HepG2 (cell line): ENCODE results near the gene VARS2. TPM values are rescaled to one million over a fixed set of nuclear protein-coding genes. Genes with fewer than 3 reads are reported as not detected.

Experiments
- ATAC-seq: fragments of 200-7000 bp; cut with Tn5 transposase; 3 replicates; pipeline ENCODE4 v1.9.1; 2020; ENCODE audit warnings: mild to moderate bottlenecking, moderate library complexity
- BruUV-seq: library from RNA; stranded (reverse); fragments of 400-500 nt; replicated peaks from 2 replicates; lab custom pipeline; 2021; lab: Mats Ljungman, UMichigan
- CTCF ChIA-PET: fragments of 300-600 bp; formaldehyde crosslinking; extraction: SDS; loops from one replicate; lab custom pipeline; 2021; ENCODE audit warnings: low total read pairs, inconsistent platforms, low intra/inter-chr PET ratio; lab: Yijun Ruan, JAX
- POLR2A ChIA-PET: fragments of 350-600 bp; sonication (Branson Sonifier 250); formaldehyde crosslinking; loops from one replicate; lab custom pipeline; 2020; ENCODE audit warnings: antibody characterized with exemption, inconsistent platforms; lab: Yijun Ruan, JAX
- DNase-seq: peaks from one replicate; pipeline ENCODE4 v3.0.0-alpha.2; 2015; ENCODE audit warnings: low spot score
- FAIRE-seq: peaks from 3 replicates; lab custom pipeline; 2011; peaks lifted over from hg19 to GRCh38; lab: Jason Lieb, UNC
- H2AFZ ChIP-seq: one replicate; pipeline ENCODE4 v1.6.1; 2011; ENCODE audit warnings: low read length, inconsistent platforms
- H3K27ac ChIP-seq: fragments of 300-600 bp; 3 replicates; pipeline ENCODE4 v1.8.0; 2011; ENCODE audit warnings: mixed run types, mild to moderate bottlenecking, mixed read lengths, low read length, inconsistent platforms; ENCODE audit not compliant: insufficient read depth; ENCODE audit errors: extremely low read length
- H3K27me3 ChIP-seq, 2 experiments: fragments of 200-600 bp in 1 of 2; 2 replicates in 1 of 2; 3 replicates in 1 of 2; pipeline versions ENCODE4 v1.6.0 to v1.8.0; 2011; ENCODE audit warnings: low read length in 2 of 2, mild to moderate bottlenecking in 2 of 2, moderate library complexity in 2 of 2, inconsistent platforms in 1 of 2; ENCODE audit not compliant: insufficient read depth in 2 of 2, control insufficient read depth in 1 of 2
- H3K36me3 ChIP-seq, 2 experiments: fragments of 200-600 bp in 1 of 2; replicated peaks in 1 of 2; 2 replicates in 1 of 2; 3 replicates in 1 of 2; pipeline versions ENCODE4 v1.5.1 to v1.8.0; 2011; ENCODE audit warnings: low read length in 2 of 2, inconsistent platforms in 1 of 2; ENCODE audit not compliant: insufficient read depth in 2 of 2, control insufficient read depth in 1 of 2
- H3K4me1 ChIP-seq: 2 replicates; pipeline ENCODE4 v1.5.1; 2012; ENCODE audit warnings: low read length, inconsistent platforms; ENCODE audit not compliant: insufficient read depth
- H3K4me2 ChIP-seq: 2 replicates; pipeline ENCODE4 v1.6.0; 2011; ENCODE audit warnings: low read depth, low read length, inconsistent platforms
- H3K4me3 ChIP-seq, 3 experiments: fragments of 200-600 bp in 1 of 3; sonication (generic), shearing (Covaris generic) in 1 of 3; replicated peaks in 1 of 3; 2 replicates each; pipeline ENCODE4 v1.5.1; 2011 to 2016; ENCODE audit warnings: low read length in 3 of 3, inconsistent platforms in 2 of 3, low read depth in 2 of 3, mild to moderate bottlenecking in 2 of 3, control low read depth in 1 of 3, mixed read lengths in 1 of 3; ENCODE audit not compliant: insufficient read depth in 1 of 3
- H3K79me2 ChIP-seq: one replicate; pipeline ENCODE4 v1.6.1; 2011; ENCODE audit warnings: low read length, inconsistent platforms; ENCODE audit not compliant: insufficient read depth
- H3K9ac ChIP-seq: 2 replicates; pipeline ENCODE4 v1.6.0; 2011; ENCODE audit warnings: mild to moderate bottlenecking, low read depth, low read length, inconsistent platforms; ENCODE audit not compliant: insufficient read depth
- H3K9me3 ChIP-seq: 2 replicates; pipeline ENCODE4 v1.5.1; 2012; ENCODE audit warnings: mild to moderate bottlenecking, low read length
- H4K20me1 ChIP-seq: 2 replicates; pipeline ENCODE4 v1.6.0; 2011; ENCODE audit warnings: inconsistent platforms, mild to moderate bottlenecking, low read length, moderate library complexity; ENCODE audit not compliant: insufficient read depth
- NFKB2 ChIP-seq: sonication (generic); formaldehyde crosslinking; IDR thresholded peaks from 2 replicates; pipeline ENCODE4 v1.4.0; 2020; ENCODE audit warnings: missing genetic modification reagents, borderline replicate concordance
- SOX5 ChIP-seq: IDR thresholded peaks from 2 replicates; pipeline ENCODE4 v1.6.1; 2016; ENCODE audit warnings: borderline replicate concordance
- ZNF101 ChIP-seq: sonication (generic); formaldehyde crosslinking; IDR thresholded peaks from 2 replicates; pipeline ENCODE4 v1.4.0; 2020; ENCODE audit warnings: mild to moderate bottlenecking, low read depth, missing genetic modification reagents, borderline replicate concordance
- ZNF124 ChIP-seq: sonication (generic); formaldehyde crosslinking; IDR thresholded peaks from 2 replicates; pipeline ENCODE4 v1.4.0; 2020; ENCODE audit warnings: missing genetic modification reagents
- ZNF264 ChIP-seq: sonication (generic); formaldehyde crosslinking; IDR thresholded peaks from 2 replicates; pipeline ENCODE4 v1.4.0; 2020; ENCODE audit warnings: missing genetic modification reagents
- ZNF607 ChIP-seq: sonication (generic); formaldehyde crosslinking; IDR thresholded peaks from 2 replicates; pipeline ENCODE4 v1.5.1; 2020; ENCODE audit warnings: missing genetic modification reagents, mild to moderate bottlenecking, borderline replicate concordance
- ZNF773 ChIP-seq: sonication (generic); formaldehyde crosslinking; IDR thresholded peaks from 2 replicates; pipeline ENCODE4 v1.4.0; 2020; ENCODE audit warnings: missing genetic modification reagents, borderline replicate concordance
- WGBS: methylation state at CpG from one replicate; pipeline ENCODE4 v1.1.6; 2017; ENCODE audit warnings: low lambda C conversion rate; 5-methylcytosine and 5-hydroxymethylcytosine counted together
- in situ Hi-C: cut with HindIII; loops from 2 replicates; pipeline ENCODE4 v1.10.0; 2017; ENCODE audit warnings: low pct_unique_long_range_greater_than_20kb; ENCODE audit not compliant: extremely low pct_ligation_motif_present
- intact Hi-C: fragments of 100-400 bp; cut with micrococcal nuclease; formaldehyde crosslinking; loops from one replicate; pipeline ENCODE4 v1.10.0; 2022; ENCODE audit not compliant: unreplicated experiment
- polyA plus RNA-seq, 8 experiments: library from polyadenylated mRNA; depleted of rRNA in 3 of 8; stranded (reverse) in 7 of 8; unstranded in 1 of 8; fragments of >200 nt; fragmentation: Illumina TruSeq in 4 of 8; extraction: Trizol in 4 of 8; gene quantifications; 2 replicates each; pipeline versions ENCODE4 v1.2.1 to v1.2.3, GENCODE V29; 2011 to 2016; ENCODE audit warnings: low read depth in 4 of 8, missing spikeins in 1 of 8, mixed read lengths in 1 of 8; ENCODE audit not compliant: insufficient read depth in 1 of 8
- total RNA-seq, 5 experiments: library from RNA; depleted of rRNA; stranded (reverse); fragments of >200 nt; fragmentation: Illumina TruSeq; extraction: Trizol; gene quantifications; 2 replicates each; pipeline ENCODE4 v1.2.3, GENCODE V29; 2016; ENCODE audit warnings: low read depth in 1 of 5
- TF ChIP-seq, protein P1 (sequence below): IDR thresholded peaks from 2 replicates; pipeline ENCODE4 v1.6.1; 2016

The VARS2 gene
- total and polyA plus RNA-seq, 2 of the 13 experiments (the other 11 are each of a cell fraction or from before 2014, with no cell fraction given): 61.8 to 71.8 TPM

DNA sequence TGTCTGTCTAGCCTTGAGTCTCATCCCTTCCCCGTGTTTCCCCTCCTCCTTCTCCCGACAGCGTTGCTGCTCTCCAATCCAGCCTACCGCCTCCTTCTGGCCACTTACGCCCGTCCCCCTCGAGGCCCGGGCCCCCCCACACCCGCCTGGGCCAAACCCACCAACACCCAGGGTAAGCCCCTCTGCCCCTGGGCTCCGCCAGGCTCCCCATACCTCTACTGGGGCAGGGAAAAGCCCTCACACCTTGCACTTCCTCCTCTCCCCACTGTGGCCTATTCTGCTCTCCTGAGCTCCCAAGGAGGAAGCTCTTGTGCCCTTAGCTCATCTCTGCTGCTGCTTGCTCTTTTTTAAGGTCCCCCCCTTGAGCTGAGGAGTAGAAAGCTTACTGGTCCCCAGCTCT, 18.7 kb upstream of the VARS2 start (continued):
- TF ChIP-seq ZNF124 (CRISPR knock-in tag): no peak
- TF ChIP-seq, protein P1, sequence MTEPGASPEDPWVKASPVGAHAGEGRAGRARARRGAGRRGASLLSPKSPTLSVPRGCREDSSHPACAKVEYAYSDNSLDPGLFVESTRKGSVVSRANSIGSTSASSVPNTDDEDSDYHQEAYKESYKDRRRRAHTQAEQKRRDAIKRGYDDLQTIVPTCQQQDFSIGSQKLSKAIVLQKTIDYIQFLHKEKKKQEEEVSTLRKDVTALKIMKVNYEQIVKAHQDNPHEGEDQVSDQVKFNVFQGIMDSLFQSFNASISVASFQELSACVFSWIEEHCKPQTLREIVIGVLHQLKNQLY (CRISPR knock-in tag): no peak
- TF ChIP-seq NFKB2 (CRISPR knock-in tag): no peak
- TF ChIP-seq ZNF264 (CRISPR knock-in tag): no peak
- no peak for TF ChIP-seq ZNF607 (CRISPR knock-in tag)
- TF ChIP-seq ZNF101 (CRISPR knock-in tag): no peak
- no peak for TF ChIP-seq ZNF773 (CRISPR knock-in tag)
- TF ChIP-seq, all 625 proteins: peak for 0

DNA sequence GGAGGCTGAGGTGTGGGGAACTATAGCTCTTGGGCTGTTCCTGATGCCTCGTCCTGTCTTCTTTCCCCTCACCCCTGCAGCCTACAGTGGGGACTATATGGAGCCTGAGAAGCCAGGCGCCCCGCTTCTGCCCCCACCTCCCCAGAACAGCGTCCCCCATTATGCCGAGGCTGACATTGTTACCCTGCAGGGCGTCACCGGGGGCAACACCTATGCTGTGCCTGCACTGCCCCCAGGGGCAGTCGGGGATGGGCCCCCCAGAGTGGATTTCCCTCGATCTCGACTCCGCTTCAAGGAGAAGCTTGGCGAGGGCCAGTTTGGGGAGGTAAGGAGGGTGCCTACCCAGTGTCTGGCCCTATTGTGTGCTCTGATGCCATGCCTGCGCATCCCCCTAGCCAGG, 17.5 kb upstream of the VARS2 start:
- Histone ChIP-seq H3K4me1 (no peaks in the 10 kb centered on the region), H3K27ac (no peak overlapping the region), H3K4me3 (no peak overlapping the region), H2AFZ (no peak overlapping the region), H3K4me2 (no peak overlapping the region), H3K79me2 (no peaks in the 10 kb centered on the region), H4K20me1 (no peaks in the 10 kb centered on the region), H3K9me3 (no peaks in the 10 kb centered on the region), H3K27me3 (no peaks in the 10 kb centered on the region), H3K9ac (no peak overlapping the region), H3K36me3 (peaks cover 38 to 66% of the 10 kb centered on the region in 2 experiments)
- no peak for ATAC-seq
- FAIRE-seq: no peak
- CTCF ChIA-PET: no interaction called here
- DNase-seq: no peak
- intact Hi-C loops: no loop called here
- POLR2A ChIA-PET: interaction anchor here (1.6 kb wide), 1 partner anchor 13 kb away, joined by 5 read pairs; the partner anchor contains the start of gene DDR1
- in situ Hi-C loops: no loop called here
- no peak for TF ChIP-seq SOX5 (CRISPR knock-in tag)
- no TSS peak for BruUV-seq
- 93% methylated on average over 13 of the region's 13 CpGs for WGBS
